Astrocyte (in vitro differentiated cells and primary cell): ENCODE measurements around the gene SPP1. TPM values are rescaled to one million over a fixed set of nuclear protein-coding genes. Genes with fewer than 3 reads are reported as not detected.

Source experiments
- DNase-seq: peaks from one replicate; pipeline ENCODE4 v3.0.0-alpha.2; 2010; ENCODE audit warnings: low read depth
- FAIRE-seq: peaks from 2 replicates; lab custom pipeline; 2011; peaks lifted over from hg19 to GRCh38; lab: Jason Lieb, UNC
- H2AFZ ChIP-seq: 2 replicates; pipeline ENCODE4 v1.6.0; 2012; ENCODE audit warnings: low read depth, low read length, inconsistent platforms
- H3K27ac ChIP-seq: 2 replicates; pipeline ENCODE4 v1.5.1; 2011; ENCODE audit warnings: low read depth, low read length, inconsistent platforms
- H3K27me3 ChIP-seq: 2 replicates; pipeline ENCODE4 v1.6.0; 2011; ENCODE audit warnings: low read length, inconsistent platforms; ENCODE audit not compliant: insufficient read depth
- H3K36me3 ChIP-seq: 2 replicates; pipeline ENCODE4 v1.5.1; 2011; ENCODE audit warnings: low read length, inconsistent platforms; ENCODE audit not compliant: insufficient read depth
- H3K4me1 ChIP-seq: 2 replicates; pipeline ENCODE4 v1.5.1; 2011; ENCODE audit warnings: low read length, inconsistent platforms; ENCODE audit not compliant: insufficient read depth
- H3K4me2 ChIP-seq: 2 replicates; pipeline ENCODE4 v1.6.0; 2012; ENCODE audit warnings: low read length, inconsistent platforms
- H3K4me3 ChIP-seq: 2 replicates; pipeline ENCODE4 v1.5.1; 2011; ENCODE audit warnings: low read depth, mild to moderate bottlenecking, low read length, inconsistent platforms; ENCODE audit not compliant: insufficient read depth
- H3K79me2 ChIP-seq: 2 replicates; pipeline ENCODE4 v1.6.0; 2012; ENCODE audit warnings: mild to moderate bottlenecking, low read length, inconsistent platforms; ENCODE audit not compliant: insufficient read depth
- H3K9ac ChIP-seq: 2 replicates; pipeline ENCODE4 v1.6.0; 2012; ENCODE audit warnings: mild to moderate bottlenecking, low read length, inconsistent platforms
- H3K9me3 ChIP-seq: 2 replicates; pipeline ENCODE4 v1.5.1; 2012; ENCODE audit warnings: low read depth, mild to moderate bottlenecking, low read length, inconsistent platforms; ENCODE audit not compliant: insufficient read depth
- H4K20me1 ChIP-seq: 2 replicates; pipeline ENCODE4 v1.6.0; 2012; ENCODE audit warnings: low read length, inconsistent platforms; ENCODE audit not compliant: insufficient read depth
- H3K27ac Mint-ChIP-seq: one replicate; pipeline ENCODE4 v1.8.0; 2021; ENCODE audit warnings: mild to moderate bottlenecking, mixed read lengths; ENCODE audit not compliant: unreplicated experiment
- H3K27me3 Mint-ChIP-seq: one replicate; pipeline ENCODE4 v1.8.0; 2021; ENCODE audit warnings: low read depth, mixed read lengths; ENCODE audit not compliant: unreplicated experiment
- H3K36me3 Mint-ChIP-seq: one replicate; pipeline ENCODE4 v1.8.0; 2021; ENCODE audit warnings: low read depth, mixed read lengths; ENCODE audit not compliant: unreplicated experiment
- H3K4me1 Mint-ChIP-seq: one replicate; pipeline ENCODE4 v1.8.0; 2021; ENCODE audit warnings: low read depth, mixed read lengths; ENCODE audit not compliant: unreplicated experiment
- H3K4me3 Mint-ChIP-seq: one replicate; pipeline ENCODE4 v1.8.0; 2021; ENCODE audit warnings: mild to moderate bottlenecking, moderate library complexity, mixed read lengths; ENCODE audit not compliant: unreplicated experiment
- H3K9me3 Mint-ChIP-seq: one replicate; pipeline ENCODE4 v1.8.0; 2021; ENCODE audit warnings: mild to moderate bottlenecking, mixed read lengths; ENCODE audit not compliant: unreplicated experiment
- CTCF ChIP-seq: IDR thresholded peaks from 2 replicates; pipeline ENCODE4 v1.5.1; 2011; ENCODE audit warnings: low read depth, mild to moderate bottlenecking, inconsistent platforms, low read length, moderate library complexity; ENCODE audit not compliant: insufficient read depth
- EZH2 ChIP-seq: IDR thresholded peaks from 2 replicates; pipeline ENCODE4 v1.6.1; 2012; ENCODE audit warnings: mild to moderate bottlenecking, low read length, inconsistent platforms; ENCODE audit not compliant: insufficient read depth
- total RNA-seq: library from RNA; stranded (reverse); gene quantifications from 2 replicates; pipeline ENCODE4 v1.2.1, GENCODE V29; 2021

Gene SPP1
- total RNA-seq, 1 donor from 2014 or later: 217 TPM

GRCh38 chr4:87937523-87937922 is 38.0 kb upstream of the SPP1 start:
- Histone ChIP-seq H3K27ac (no peak overlapping the region), H3K9ac (no peak overlapping the region), H2AFZ (no peak overlapping the region), H3K36me3 (no peaks in the 10 kb centered on the region), H3K27me3 (no peaks in the 10 kb centered on the region), H3K4me2 (no peak overlapping the region), H3K4me1 (no peaks in the 10 kb centered on the region), H4K20me1 (no peaks in the 10 kb centered on the region), H3K4me3 (no peak overlapping the region), H3K79me2 (no peaks in the 10 kb centered on the region), H3K9me3 (no peaks in the 10 kb centered on the region)
- H3K36me3 Mint-ChIP-seq: no peaks in the 10 kb centered on the region
- no peak overlapping the region for H3K27ac Mint-ChIP-seq
- H3K27me3 Mint-ChIP-seq: no peaks in the 10 kb centered on the region
- DNase-seq (no peak), FAIRE-seq (no peak)
- H3K9me3 Mint-ChIP-seq: no peaks in the 10 kb centered on the region
- H3K4me3 Mint-ChIP-seq: no peak overlapping the region
- TF ChIP-seq CTCF: no peak
- no peak for TF ChIP-seq EZH2
- H3K4me1 Mint-ChIP-seq: no peaks in the 10 kb centered on the region

DNA sequence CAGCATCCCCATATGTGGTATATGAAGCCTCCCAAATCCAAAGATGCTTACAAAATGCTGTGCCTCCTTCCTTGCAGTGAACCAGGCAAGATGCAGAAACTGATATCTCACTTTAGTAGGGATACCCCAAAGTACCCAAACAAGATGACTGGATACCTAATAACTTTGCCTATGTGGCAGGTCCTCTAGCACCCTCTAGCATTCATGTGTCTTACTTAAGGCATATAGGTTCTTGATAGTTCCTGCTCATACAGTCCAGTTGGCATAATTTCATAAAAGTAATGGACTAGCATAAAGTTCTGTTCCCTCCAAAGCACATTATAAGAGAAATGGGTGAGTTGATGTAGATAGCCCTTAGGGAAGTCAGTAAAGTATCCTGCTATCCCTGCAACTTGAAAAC is 36.8 kb upstream of the SPP1 start:
- no peak for FAIRE-seq

More for the DNA sequence above, 36.8 kb upstream of the SPP1 start:
- no peaks in the 10 kb centered on the region for H3K79me2 ChIP-seq
- H3K9ac ChIP-seq: no peak overlapping the region
- Mint-ChIP-seq H3K27me3 (no peaks in the 10 kb centered on the region), H3K4me1 (no peaks in the 10 kb centered on the region), H3K9me3 (no peaks in the 10 kb centered on the region), H3K36me3 (no peaks in the 10 kb centered on the region), H3K4me3 (no peak overlapping the region), H3K27ac (no peak overlapping the region)
- no peak overlapping the region for H3K27ac ChIP-seq
- H4K20me1 ChIP-seq: no peaks in the 10 kb centered on the region
- H3K9me3 ChIP-seq: no peaks in the 10 kb centered on the region
- no peak for DNase-seq
- H3K4me3 ChIP-seq: no peak overlapping the region
- no peaks in the 10 kb centered on the region for H3K4me1 ChIP-seq
- no peak overlapping the region for H2AFZ ChIP-seq
- no peaks in the 10 kb centered on the region for H3K27me3 ChIP-seq
- H3K4me2 ChIP-seq: no peak overlapping the region
- TF ChIP-seq CTCF: no peak
- no peaks in the 10 kb centered on the region for H3K36me3 ChIP-seq
